D721Med (cell line): Measurements from ENCODE around the gene ANO1.
"Not testable (repeated sequence)": the region's sequence is repeated elsewhere in the genome, so short reads cannot be mapped to it uniquely, and the experiment has no call there.

Experiments used
- DNase-seq: peaks from one replicate; pipeline ENCODE4 v3.0.0; 2011; ENCODE audit warnings: low spot score; ENCODE audit not compliant: insufficient read length
- FAIRE-seq: peaks from 2 replicates; lab custom pipeline; 2011; peaks lifted over from hg19 to GRCh38; lab: Jason Lieb, UNC
- CTCF ChIP-seq: IDR thresholded peaks from 2 replicates; pipeline ENCODE4 v1.5.1; 2012; ENCODE audit warnings: mild to moderate bottlenecking, control low read depth; ENCODE audit not compliant: insufficient read depth; ENCODE audit errors: missing control alignments

The ANO1 gene

GRCh38 chr11:70192666-70193410 lies 114.7 kb downstream of the ANO1 start:
- TF ChIP-seq CTCF: no peak
- DNase-seq (no peak), FAIRE-seq (no peak)

GRCh38 chr11:70193411-70194292 lies 115.5 kb downstream of the ANO1 start:
- FAIRE-seq (no peak), DNase-seq (no peak)
- no peak for TF ChIP-seq CTCF

- TF ChIP-seq CTCF: no peak
- no peak for DNase-seq
- FAIRE-seq: no peak
These were observed 117.0 kb downstream of the ANO1 start for GRCh38 chr11:70194792-70195791.

- no peak for TF ChIP-seq CTCF
- FAIRE-seq (no peak), DNase-seq (no peak)
These were observed 122.2 kb downstream of the ANO1 start for GRCh38 chr11:70200212-70200844.

GRCh38 chr11:70201047-70201446 lies 122.9 kb downstream of the ANO1 start:
- not testable (repeated sequence) for FAIRE-seq, DNase-seq

GRCh38 chr11:70201882-70202861 lies 124.1 kb downstream of the ANO1 start:
- no peak for FAIRE-seq
- TF ChIP-seq CTCF: no peak
- DNase-seq: no peak
